ENCODE data around the gene FLRT3.

FLRT3 gene

DNA sequence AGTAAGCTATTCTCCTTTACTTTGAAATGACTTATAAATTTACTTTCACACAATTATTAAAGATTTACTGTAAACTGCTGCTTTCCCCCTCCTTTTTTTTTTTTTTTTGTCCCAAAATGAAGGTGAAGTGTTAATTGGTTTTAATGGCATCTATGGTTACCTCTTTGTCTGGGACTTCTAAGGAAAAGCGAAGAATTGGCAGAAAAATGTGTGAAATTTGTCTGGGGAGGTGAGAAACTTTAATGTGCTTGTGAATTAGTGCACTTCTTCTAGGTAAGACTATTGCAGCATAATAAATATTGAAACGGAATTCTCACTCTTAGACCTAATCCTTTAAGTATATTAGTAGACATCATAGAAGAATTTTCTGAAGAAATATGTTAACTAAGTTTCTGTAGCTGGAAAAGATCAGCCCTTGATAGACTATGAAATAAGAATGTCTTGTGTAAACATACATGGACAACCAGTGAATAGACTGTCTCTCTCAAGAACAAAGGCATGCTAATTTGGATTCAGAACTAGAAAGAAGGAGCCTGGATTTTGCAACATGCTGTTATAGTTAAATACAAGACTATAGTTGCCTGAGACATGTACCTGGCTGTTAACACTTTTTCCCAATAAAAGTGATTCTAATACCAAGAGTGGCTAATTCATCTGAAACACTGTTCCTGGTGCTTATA lies 23.9 kb downstream of the FLRT3 start:
- no peak for DNase-seq

DNA sequence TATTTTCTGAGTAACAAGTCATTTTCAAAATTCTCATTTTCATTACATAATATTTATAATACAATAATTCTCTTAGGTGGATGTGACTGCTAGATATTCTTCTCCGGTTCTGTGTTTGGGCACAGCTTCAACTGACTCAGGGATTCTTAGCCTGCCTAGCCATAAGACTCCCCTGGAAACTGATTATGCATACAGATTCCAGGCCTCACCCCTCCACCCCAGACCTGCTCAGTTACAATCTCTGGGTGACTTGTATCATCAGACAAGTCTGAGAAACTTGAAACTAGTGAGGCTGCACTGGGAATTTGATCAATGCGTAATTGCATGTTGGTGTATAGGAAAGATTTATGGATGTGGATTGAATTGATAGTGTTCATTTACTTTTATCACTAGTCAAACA lies 25.4 kb downstream of the FLRT3 start:
- DNase-seq, result no peak

DNA sequence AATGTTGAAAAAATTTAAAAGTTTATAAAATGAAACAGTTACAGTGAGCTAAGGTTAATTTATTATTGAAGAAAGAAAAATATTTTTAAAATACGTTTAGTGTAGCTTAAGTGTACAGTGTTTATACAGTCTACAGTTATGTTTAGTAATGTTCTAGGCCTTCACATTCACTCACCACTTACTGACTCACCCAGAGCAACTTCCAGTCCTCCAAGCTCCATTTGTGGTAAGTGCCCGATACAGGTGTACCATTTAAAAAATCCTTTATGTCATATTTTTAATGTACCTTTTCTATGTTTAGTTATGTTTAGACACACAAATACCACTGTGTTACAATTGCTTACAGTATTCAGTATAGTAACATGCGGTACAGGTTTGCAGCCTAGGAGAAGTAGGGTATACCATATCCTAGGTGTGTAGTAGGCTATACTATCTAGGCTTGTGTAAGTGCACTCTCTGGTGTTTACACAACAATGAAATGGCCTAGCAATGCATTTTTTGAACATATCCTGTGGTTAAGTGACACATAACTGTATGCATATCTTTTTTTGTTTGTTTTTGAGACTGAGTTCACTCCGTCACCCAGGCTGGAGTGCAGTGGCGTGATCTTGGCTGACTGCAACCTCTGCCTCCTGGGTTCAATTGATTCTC lies 26.3 kb downstream of the FLRT3 start:
- no peak for DNase-seq

DNA sequence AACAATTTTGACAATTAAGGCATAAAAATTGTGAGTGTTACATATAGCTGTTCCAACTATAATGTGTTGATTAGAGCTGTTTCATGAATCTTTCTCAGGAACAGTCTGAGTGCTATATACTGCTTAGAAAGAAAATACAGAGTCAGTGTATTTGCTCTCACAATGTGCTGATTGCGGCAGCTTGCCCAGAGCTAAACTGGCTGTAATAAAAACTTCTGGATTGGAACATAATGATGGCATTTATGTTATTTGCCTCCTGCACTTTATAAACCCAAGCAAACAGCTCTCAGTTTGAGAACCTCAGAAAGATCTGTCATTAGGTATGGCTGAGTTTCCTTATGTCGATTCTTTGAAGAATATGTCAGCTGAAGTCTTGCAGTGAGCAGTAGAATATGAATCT lies 29.5 kb downstream of the FLRT3 start:
- DNase-seq, result no peak

DNA sequence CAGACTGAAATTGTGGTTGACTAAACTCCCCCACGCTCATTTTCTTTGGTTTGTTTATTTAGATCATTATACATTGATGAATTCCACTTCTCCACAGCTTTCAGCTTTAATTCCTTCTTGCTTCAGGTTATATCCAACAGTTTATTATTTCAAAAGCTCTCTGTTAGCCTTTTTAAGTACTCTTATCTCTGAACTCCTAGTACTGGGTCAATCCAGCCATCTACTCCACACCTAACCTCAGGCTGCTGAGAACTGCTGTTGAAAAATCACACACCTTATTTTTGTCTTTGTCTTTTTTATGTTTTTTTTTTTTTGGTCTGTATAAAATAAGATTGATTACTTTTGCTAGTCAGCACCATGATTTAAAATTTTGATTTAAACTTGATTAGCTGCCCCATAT lies 32.9 kb downstream of the FLRT3 start:
- no peak for DNase-seq

DNA sequence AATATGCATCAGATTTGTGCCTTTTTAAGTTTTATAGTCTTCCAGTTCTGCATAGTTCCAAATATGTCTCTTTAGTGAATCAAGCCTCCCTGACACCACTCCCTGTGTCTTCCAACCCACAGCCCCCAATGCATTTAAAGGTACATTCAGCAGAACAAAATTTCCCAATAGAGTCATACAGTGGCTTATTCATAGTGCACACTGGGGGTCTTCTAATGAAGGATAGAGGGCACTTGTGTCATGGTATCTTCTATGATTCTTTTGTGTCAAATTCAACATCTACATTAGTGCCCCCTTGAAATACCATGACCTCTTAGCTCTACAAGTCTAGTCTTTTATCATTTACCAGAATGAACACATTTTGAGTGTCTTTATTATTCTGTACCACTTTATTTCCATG lies 33.8 kb downstream of the FLRT3 start:
- DNase-seq, result no peak

DNA sequence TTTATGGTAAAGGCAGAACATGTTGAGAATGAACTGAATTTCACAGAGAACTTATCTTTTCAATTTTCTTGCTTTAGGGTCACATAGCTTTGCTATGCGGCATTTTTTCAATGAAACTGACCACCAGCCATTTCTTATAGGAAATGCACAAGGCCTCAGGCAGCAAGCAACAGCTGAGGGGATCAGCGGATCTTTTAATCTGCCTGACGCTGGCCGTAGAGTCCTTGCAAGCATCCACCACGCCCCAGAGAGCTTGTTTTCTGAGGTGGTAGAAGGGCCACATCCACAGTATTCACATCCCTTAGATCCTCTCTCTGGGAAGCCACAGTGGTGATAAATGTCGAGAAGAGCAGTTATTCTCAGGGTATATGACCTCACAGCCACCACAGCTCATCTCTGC lies 34.3 kb downstream of the FLRT3 start:
- DNase-seq, result no peak

DNA sequence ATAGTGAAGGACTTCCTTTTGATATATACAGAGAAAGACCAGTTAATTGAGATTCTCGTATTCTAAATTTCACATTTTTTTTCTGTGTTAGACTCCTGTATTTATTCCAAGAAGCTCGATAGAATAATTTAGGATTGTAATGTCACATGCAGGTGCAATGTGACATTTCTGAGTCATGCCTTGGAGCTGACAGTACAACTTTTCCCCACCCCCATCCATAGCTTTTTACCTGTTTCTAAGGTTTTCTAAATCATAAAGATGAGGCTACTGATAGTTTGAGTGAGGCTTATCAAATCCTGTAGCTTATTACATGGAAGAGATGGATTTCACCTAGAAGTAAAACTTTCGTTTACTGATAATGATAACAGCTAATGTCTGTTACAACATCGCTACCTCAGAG lies 37.6 kb downstream of the FLRT3 start:
- DNase-seq, result no peak

DNA sequence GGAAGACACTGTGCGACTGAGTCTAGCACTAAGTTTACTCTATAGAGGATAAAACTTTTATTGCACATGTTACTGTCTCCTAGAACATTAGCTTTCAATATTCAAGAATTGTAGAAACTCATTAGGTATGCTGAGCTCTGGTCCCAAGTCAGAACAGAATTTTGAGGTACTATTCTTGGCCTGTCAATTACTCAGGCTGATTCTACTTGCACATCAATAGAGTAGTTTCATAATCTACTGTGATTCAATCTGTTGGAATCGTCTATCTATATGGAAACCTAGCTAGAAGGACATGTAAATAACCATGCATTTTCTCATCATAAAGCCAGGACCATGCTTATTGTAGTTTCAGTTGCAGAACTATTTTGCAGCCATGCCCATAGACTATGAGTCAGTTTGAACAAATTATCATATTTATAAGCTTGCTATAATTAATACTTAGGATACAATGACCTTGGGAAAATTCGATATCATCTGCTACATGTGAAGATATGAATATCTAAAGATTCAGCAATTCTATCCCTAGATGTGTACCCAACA lies 41.6 kb downstream of the FLRT3 start:
- no peak for DNase-seq

DNA sequence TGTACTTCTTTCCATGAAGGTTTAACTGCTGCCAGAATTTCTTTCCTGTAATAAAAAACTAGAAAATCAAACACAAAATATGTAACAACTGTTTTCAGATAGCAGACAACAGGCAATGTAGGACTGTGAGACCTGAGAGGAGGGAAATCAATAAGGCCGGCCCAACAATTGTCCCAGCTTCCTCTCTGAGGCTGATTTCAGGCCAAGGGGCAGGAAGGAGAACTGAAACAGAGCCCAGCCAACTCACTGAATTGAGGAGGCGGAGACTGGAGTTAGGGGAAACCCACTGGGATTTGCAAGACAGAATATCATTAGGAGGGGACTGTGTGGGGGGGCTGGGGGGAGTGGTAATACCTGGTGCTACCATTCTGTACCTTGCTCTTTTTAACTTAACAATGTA lies 42.2 kb downstream of the FLRT3 start:
- no peak for DNase-seq

DNA sequence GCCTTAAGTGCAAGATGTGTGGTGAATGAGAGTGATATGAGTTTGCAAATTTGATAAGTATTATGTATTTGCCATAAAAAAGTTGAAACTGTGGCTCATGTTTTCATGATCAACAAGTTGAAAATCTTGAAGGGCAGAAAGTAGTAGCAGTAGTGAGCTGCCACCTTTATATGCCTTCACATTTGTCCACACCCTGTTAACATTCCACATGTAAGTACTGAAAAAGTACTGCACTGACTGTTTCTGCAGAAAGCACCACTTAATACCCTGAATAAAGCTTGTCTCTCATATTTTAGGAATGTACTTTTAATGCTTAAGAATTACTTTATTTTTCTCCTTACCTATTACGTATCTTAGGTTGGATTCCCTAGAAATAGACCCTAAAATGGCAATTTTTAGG lies 45.9 kb downstream of the FLRT3 start:
- DNase-seq, result no peak

DNA sequence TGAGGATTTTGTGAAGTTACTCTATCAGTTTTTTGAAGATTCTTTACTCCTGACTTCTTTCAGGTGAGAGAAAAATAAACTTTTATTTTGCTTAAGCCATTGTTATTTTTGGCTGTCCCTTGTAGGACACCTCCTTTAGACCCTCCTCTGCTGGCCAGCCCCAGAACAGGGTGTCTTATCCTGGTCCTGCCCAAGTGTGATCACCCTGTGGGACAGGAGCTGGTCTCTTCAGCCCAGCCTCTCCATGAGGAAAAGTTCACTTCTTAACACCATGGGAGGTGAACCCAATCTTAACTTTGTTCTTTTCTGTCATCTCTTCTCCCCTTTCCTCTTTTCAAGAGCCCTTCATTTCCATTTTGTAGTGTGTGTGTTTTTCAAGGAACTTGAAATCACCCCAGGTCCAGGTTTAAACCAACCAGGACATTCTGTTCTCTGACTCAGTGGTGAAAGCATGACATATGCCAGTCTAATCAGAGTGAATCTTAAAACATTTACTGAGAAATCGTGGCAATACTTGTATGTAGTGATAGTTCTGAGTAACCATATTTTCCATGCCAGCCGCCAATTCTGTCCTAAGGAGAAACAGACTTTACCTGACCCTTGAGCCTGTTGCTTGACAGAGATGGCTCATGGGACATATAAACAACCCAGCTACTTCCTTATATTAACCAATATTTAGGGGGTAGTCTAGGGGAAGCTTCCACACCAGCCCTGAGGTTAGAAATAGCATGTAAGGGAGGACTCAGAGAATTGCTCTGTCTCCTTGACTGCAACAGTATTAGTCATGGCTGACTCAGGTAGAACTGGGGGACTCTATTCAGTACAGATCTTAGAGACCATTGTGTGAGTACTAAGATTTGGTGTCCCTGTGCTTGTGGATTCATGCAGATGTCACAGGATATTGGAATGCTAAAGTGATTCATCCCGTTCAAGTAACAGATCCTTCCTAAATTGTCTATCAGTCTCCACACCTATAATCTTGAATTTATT lies 48.8 kb downstream of the FLRT3 start:
- DNase-seq, result no peak

DNA sequence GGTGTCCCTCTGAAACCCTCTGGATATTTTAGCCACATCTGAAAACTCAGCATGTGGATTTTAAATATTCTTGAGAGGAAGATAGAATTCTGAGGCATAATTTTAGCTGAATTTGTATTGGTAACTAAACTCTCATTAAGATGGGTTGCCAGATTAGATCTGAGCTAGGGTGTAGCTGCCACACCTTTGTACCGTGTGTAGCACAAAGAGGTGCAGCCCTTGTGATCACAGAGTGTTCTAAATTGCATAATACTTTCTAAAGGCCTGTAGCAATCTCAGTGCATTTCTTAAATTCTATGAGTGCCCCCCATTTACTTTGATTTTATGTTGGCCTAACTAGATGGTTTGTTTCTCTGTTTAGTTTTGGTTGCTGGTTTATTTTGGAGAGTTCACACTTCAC lies 53.0 kb downstream of the FLRT3 start:
- no peak for DNase-seq

DNA sequence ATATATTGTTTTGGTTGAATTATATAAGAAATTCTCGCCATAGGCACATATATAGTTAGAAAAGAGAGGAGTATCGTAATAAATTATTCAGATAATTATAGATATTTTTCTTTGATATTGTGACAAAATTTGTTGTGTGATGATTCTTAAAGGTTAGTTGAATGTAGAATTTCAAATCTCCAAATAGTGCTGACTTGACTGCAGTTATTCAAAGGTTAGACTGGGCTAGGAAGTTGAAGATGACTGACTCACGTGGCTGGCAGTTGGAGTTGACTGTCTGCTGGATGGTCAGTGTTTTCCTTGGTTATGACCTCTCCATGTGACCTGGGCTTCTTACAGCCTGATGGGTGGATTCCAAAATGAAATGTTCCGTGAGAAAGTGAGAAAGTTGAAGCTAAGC lies 55.3 kb downstream of the FLRT3 start:
- DNase-seq, result no peak
